Adrenal gland (tissue), 5 donors: ENCODE results near the gene CCSER1.

Experiments used
- CTCF ChIP-seq, 6 experiments: fragments of 450-650 bp in 4 of 6; fragments of 200-600 bp in 2 of 6; sonication (generic) in 1 of 6; IDR thresholded peaks; 1 replicate in 5 of 6; 2 replicates in 1 of 6; pipeline versions ENCODE4 v1.5.1 to v1.8.0; 2016 to 2021; ENCODE audit warnings: antibody characterized with exemption in 6 of 6, mild to moderate bottlenecking in 2 of 6, moderate library complexity in 1 of 6
- POLR2A ChIP-seq, 2 donors: fragments of 450-650 bp; IDR thresholded peaks; one replicate each; pipeline ENCODE4 v1.6.1; 2017; ENCODE audit warnings: antibody characterized with exemption in 2 of 2, mild to moderate bottlenecking in 2 of 2, moderate library complexity in 1 of 2
- donor health status: DM: no; HTN: no; CAD: no.

- no peak for TF ChIP-seq POLR2A (IDR thresholded peaks at IDR 0.05)
- no peak for TF ChIP-seq CTCF (IDR thresholded peaks at IDR 0.05)
Measured at GRCh38 chr4:91611782-91612181, 1484.6 kb downstream of the CCSER1 start.
